SK-N-SH treated with all-trans-retinoic acid at 6 μM for 48 hours (cell line): ENCODE results near the gene OR4D2.
A peak's percentile ranks its signal among the peaks of the same experiment; 100 is the strongest.

Source experiments
- ATAC-seq: fragments of 200-7000 bp; cut with Tn5 transposase; 3 replicates; pipeline ENCODE4 v1.9.1; 2020; ENCODE audit warnings: mild to moderate bottlenecking, moderate library complexity
- ARNTL ChIP-seq: fragments of 450-650 bp; formaldehyde crosslinking; IDR thresholded peaks from 2 replicates; pipeline ENCODE4 v1.5.0; 2020; ENCODE audit warnings: low read depth, mild to moderate bottlenecking, moderate library complexity, borderline replicate concordance
- BACH2 ChIP-seq: fragments of 250-450 bp; sonication (Bioruptor Pico); IDR thresholded peaks from 2 replicates; pipeline ENCODE4 v1.9.0; 2021; ENCODE audit warnings: mild to moderate bottlenecking, borderline replicate concordance
- SNAI2 ChIP-seq: fragments of 250-450 bp; sonication (Bioruptor Pico); IDR thresholded peaks from 2 replicates; pipeline ENCODE4 v1.5.0; 2020; ENCODE audit warnings: mild to moderate bottlenecking, moderate library complexity
- TF ChIP-seq, protein P1 (sequence below): fragments of 250-450 bp; sonication (Bioruptor Pico); IDR thresholded peaks from 2 replicates; pipeline ENCODE4 v1.5.0; 2020; ENCODE audit warnings: mild to moderate bottlenecking, moderate library complexity
- TF ChIP-seq, protein P2 (sequence below): fragments of 250-450 bp; sonication (Bioruptor Pico); IDR thresholded peaks from 2 replicates; pipeline ENCODE4 v1.8.0; 2020; ENCODE audit warnings: mild to moderate bottlenecking, moderate library complexity, borderline replicate concordance

The OR4D2 gene

DNA sequence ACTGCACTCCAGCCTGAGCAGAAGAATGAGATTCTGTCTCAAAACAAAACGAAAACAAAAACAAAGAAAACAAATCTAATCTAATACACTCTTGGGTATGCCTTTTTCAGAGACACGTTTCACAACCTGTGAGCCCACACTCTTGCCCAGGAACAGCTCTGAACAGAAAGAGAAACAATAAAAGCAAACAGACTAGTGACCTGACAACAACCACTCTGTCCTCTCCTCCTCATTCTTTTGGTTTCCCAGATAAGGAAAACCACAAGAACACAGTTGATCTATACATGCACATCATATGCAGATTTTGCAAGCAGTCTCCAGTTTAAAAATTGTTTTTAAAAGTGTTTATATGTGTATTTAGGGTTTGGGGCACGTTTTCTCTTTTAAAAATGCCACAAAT is 51.0 kb downstream of the OR4D2 start:
- no peak for ATAC-seq

DNA sequence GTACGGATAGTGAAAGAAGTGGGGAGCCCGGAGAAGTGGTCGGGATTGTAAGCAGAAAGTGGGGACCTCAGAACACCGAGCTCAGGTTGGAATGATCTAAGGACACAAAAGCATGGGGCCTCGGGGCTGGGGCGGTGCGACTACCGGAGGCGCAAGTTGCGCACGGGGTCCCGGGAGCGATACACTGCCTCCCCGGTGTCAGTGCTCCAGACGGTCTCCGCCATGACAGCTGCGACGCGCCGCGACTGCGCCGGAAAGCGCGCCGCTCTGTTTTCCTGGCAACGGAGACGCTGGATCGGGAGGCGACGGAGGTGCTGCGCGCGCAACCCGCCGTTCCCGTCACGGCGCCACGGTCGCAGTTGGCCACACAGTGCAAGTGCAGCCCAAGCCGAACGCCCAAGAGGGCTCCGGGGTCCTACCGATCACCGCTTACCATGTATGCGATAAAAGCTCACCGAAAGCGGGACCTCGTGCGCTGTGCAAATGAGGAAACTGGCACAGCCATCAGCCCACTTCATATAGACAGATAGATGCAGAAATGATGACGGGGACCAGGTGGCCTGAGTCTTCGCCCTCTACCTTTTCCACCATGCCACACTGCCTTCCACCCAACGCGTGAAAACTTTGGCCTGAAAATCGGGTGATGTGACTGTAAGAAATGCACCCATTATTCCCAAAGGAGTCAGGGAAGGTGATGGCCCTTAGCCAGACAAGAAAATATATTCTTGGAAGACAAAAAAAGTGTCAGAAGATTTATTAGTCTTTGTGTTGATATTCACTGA is 52.4 kb downstream of the OR4D2 start, which contains the start of gene MKS1:
MKS1 (minus strand) TSS at position 249 of the 782 bp plus-strand sequence; CDS start at position 224, 25 bp downstream.
- ATAC-seq, result peak; percentile 99
- TF ChIP-seq, protein P1, sequence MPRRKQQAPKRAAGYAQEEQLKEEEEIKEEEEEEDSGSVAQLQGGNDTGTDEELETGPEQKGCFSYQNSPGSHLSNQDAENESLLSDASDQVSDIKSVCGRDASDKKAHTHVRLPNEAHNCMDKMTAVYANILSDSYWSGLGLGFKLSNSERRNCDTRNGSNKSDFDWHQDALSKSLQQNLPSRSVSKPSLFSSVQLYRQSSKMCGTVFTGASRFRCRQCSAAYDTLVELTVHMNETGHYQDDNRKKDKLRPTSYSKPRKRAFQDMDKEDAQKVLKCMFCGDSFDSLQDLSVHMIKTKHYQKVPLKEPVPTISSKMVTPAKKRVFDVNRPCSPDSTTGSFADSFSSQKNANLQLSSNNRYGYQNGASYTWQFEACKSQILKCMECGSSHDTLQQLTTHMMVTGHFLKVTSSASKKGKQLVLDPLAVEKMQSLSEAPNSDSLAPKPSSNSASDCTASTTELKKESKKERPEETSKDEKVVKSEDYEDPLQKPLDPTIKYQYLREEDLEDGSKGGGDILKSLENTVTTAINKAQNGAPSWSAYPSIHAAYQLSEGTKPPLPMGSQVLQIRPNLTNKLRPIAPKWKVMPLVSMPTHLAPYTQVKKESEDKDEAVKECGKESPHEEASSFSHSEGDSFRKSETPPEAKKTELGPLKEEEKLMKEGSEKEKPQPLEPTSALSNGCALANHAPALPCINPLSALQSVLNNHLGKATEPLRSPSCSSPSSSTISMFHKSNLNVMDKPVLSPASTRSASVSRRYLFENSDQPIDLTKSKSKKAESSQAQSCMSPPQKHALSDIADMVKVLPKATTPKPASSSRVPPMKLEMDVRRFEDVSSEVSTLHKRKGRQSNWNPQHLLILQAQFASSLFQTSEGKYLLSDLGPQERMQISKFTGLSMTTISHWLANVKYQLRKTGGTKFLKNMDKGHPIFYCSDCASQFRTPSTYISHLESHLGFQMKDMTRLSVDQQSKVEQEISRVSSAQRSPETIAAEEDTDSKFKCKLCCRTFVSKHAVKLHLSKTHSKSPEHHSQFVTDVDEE (CRISPR knock-in tag), result peak; percentile 84; the same call in 1 of the 2 replicates
- 0 out of 2 replicates have a peak, but pooled peaks have one; percentile 47 for TF ChIP-seq SNAI2 (CRISPR knock-in tag)
- no peak for TF ChIP-seq ARNTL (CRISPR knock-in tag)

More for the DNA sequence above, 51.0 kb downstream of the OR4D2 start:
- TF ChIP-seq, protein P2, sequence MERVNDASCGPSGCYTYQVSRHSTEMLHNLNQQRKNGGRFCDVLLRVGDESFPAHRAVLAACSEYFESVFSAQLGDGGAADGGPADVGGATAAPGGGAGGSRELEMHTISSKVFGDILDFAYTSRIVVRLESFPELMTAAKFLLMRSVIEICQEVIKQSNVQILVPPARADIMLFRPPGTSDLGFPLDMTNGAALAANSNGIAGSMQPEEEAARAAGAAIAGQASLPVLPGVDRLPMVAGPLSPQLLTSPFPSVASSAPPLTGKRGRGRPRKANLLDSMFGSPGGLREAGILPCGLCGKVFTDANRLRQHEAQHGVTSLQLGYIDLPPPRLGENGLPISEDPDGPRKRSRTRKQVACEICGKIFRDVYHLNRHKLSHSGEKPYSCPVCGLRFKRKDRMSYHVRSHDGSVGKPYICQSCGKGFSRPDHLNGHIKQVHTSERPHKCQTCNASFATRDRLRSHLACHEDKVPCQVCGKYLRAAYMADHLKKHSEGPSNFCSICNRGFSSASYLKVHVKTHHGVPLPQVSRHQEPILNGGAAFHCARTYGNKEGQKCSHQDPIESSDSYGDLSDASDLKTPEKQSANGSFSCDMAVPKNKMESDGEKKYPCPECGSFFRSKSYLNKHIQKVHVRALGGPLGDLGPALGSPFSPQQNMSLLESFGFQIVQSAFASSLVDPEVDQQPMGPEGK (CRISPR knock-in tag), result no peak

DNA sequence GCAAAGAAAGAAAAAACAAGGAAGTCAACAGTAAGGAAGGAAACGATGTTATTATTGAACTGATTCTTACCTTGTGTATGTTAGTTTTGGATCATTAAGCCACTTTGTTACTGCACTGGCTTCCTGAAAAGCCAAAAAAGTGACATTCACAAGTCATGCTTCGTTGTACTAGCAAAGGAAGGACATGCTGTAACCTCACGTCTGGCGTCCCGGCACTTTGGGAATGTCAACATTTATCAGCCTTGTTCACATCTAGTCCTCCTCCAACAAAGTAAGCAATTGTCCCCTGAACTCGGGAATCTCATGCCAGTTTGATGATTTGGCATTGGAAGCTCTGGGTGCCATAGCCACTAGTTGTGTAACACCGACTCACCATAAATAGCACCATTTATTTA is 53.0 kb downstream of the OR4D2 start:
- ATAC-seq, result no peak
- TF ChIP-seq BACH2 (CRISPR knock-in tag) (no peak), ARNTL (CRISPR knock-in tag) (no peak)
- TF ChIP-seq, protein P2 (CRISPR knock-in tag), result no peak
